ENCODE data around the gene TOP1.

The TOP1 gene

GRCh38 chr20:41038149-41038877 is 9.7 kb downstream of the TOP1 start:
- DNase-seq: no peak

GRCh38 chr20:41038878-41039404 is 10.3 kb downstream of the TOP1 start:
- no peak for DNase-seq

- DNase-seq: no peak
Observed at GRCh38 chr20:41040855-41041254, 12.2 kb downstream of the TOP1 start.

GRCh38 chr20:41041693-41042092 is 13.1 kb downstream of the TOP1 start:
- no peak for DNase-seq

- DNase-seq: no peak
Observed at GRCh38 chr20:41044409-41045062, 15.9 kb downstream of the TOP1 start.

- DNase-seq: no peak
Observed at GRCh38 chr20:41045671-41046070, 17.0 kb downstream of the TOP1 start.

GRCh38 chr20:41046716-41047115 is 18.1 kb downstream of the TOP1 start:
- peak; percentile 39 for DNase-seq

- no peak for DNase-seq
Observed at GRCh38 chr20:41047279-41047974, 18.8 kb downstream of the TOP1 start.

- peak; percentile 62 for DNase-seq
Observed at GRCh38 chr20:41047975-41048305, 19.3 kb downstream of the TOP1 start.

- DNase-seq: no peak
Observed at GRCh38 chr20:41048461-41049301, 20.1 kb downstream of the TOP1 start.

GRCh38 chr20:41049451-41049850 is 20.8 kb downstream of the TOP1 start:
- DNase-seq: no peak

GRCh38 chr20:41050361-41051008 is 21.9 kb downstream of the TOP1 start:
- peak; percentile 72 for DNase-seq

GRCh38 chr20:41051009-41051825 is 22.6 kb downstream of the TOP1 start:
- DNase-seq: no peak

GRCh38 chr20:41052742-41053419 is 24.3 kb downstream of the TOP1 start:
- peak; percentile 72 for DNase-seq

GRCh38 chr20:41054070-41054846 is 25.6 kb downstream of the TOP1 start:
- no peak for DNase-seq

GRCh38 chr20:41054847-41055230 is 26.2 kb downstream of the TOP1 start:
- no peak for DNase-seq

GRCh38 chr20:41055679-41056078 is 27.1 kb downstream of the TOP1 start:
- no peak for DNase-seq

- DNase-seq: peak; percentile 95
Observed at GRCh38 chr20:41057999-41058673, 29.5 kb downstream of the TOP1 start.

Measured in EL (cell line).